CD14-positive monocyte (primary cell): Measurements from ENCODE around the gene AGBL1. TPM values are rescaled to one million over a fixed set of nuclear protein-coding genes. Genes with fewer than 3 reads are reported as not detected.

ENCODE experiments used
- DNase-seq, 3 donors: peaks; one replicate each; pipeline ENCODE4 v3.0.0-alpha.2; 2011 to 2022
- H2AFZ ChIP-seq: 2 replicates; pipeline ENCODE4 v1.6.0; 2012; ENCODE audit warnings: mild to moderate bottlenecking, low read depth, low read length, inconsistent platforms; ENCODE audit not compliant: insufficient read depth, poor library complexity, severe bottlenecking
- H3K27ac ChIP-seq, 2 donors: 1 replicate in 1 of 2; 2 replicates in 1 of 2; pipeline ENCODE4 v1.5.1; 2012 to 2013; ENCODE audit warnings: low read length in 2 of 2, control low read depth in 1 of 2, inconsistent platforms in 1 of 2, low read depth in 1 of 2, mild to moderate bottlenecking in 1 of 2
- H3K27me3 ChIP-seq, 2 donors: one replicate each; pipeline versions ENCODE4 v1.6.0 to v1.6.1; 2011 to 2013; ENCODE audit warnings: low read length in 2 of 2; ENCODE audit not compliant: control insufficient read depth in 2 of 2, insufficient read depth in 2 of 2
- H3K36me3 ChIP-seq, 2 donors: replicated peaks in 1 of 2; 1 replicate in 1 of 2; 2 replicates in 1 of 2; pipeline versions ENCODE4 v1.5.1 to v1.6.1; 2012 to 2013; ENCODE audit warnings: low read length in 2 of 2, control low read depth in 1 of 2, inconsistent platforms in 1 of 2, mild to moderate bottlenecking in 1 of 2; ENCODE audit not compliant: insufficient read depth in 2 of 2, control insufficient read depth in 1 of 2
- H3K4me1 ChIP-seq, 2 donors: 1 replicate in 1 of 2; 2 replicates in 1 of 2; pipeline versions ENCODE4 v1.5.1 to v1.6.1; 2012 to 2013; ENCODE audit warnings: low read length in 2 of 2, control low read depth in 1 of 2, inconsistent platforms in 1 of 2, mild to moderate bottlenecking in 1 of 2, moderate library complexity in 1 of 2; ENCODE audit not compliant: insufficient read depth in 2 of 2, control insufficient read depth in 1 of 2
- H3K4me2 ChIP-seq: replicated peaks from 2 replicates; pipeline ENCODE3; 2012; ENCODE audit warnings: low read length, moderate library complexity, mild to moderate bottlenecking; ENCODE audit not compliant: poor library complexity, severe bottlenecking; ENCODE audit errors: extremely low read depth
- H3K4me3 ChIP-seq, 3 experiments: fragments of 200-600 bp in 1 of 3; sonication (generic) in 1 of 3; replicated peaks in 1 of 3; 1 replicate in 2 of 3; 2 replicates in 1 of 3; pipeline ENCODE4 v1.5.1; 2011 to 2013; ENCODE audit warnings: low read length in 3 of 3, mild to moderate bottlenecking in 3 of 3, control low read depth in 2 of 3, low read depth in 2 of 3, inconsistent platforms in 1 of 3, moderate library complexity in 1 of 3
- H3K79me2 ChIP-seq: 2 replicates; pipeline ENCODE4 v1.6.0; 2012; ENCODE audit warnings: mild to moderate bottlenecking, control low read depth, inconsistent platforms, low read length, moderate library complexity; ENCODE audit not compliant: insufficient read depth
- H3K9ac ChIP-seq: 2 replicates; pipeline ENCODE4 v1.6.0; 2017; ENCODE audit warnings: low read length, mild to moderate bottlenecking; ENCODE audit not compliant: insufficient read depth, poor library complexity, severe bottlenecking
- H3K9me3 ChIP-seq, 2 donors: replicated peaks in 1 of 2; 1 replicate in 1 of 2; 2 replicates in 1 of 2; pipeline versions ENCODE4 v1.5.1 to v1.6.1; 2012 to 2013; ENCODE audit warnings: low read length in 2 of 2, control low read depth in 1 of 2; ENCODE audit not compliant: control insufficient read depth in 1 of 2, insufficient read depth in 1 of 2
- H4K20me1 ChIP-seq: 2 replicates; pipeline ENCODE4 v1.6.0; 2012; ENCODE audit warnings: mild to moderate bottlenecking, low read length, control low read depth, moderate library complexity; ENCODE audit not compliant: insufficient read depth
- H3K27ac Mint-ChIP-seq, 7 donors: one replicate each; pipeline ENCODE4 v1.8.0; 2020; ENCODE audit warnings: mild to moderate bottlenecking in 7 of 7, mixed read lengths in 7 of 7, moderate library complexity in 6 of 7, inconsistent platforms in 2 of 7
- H3K27me3 Mint-ChIP-seq, 3 donors: one replicate each; pipeline ENCODE4 v1.8.0; 2021 to 2022; ENCODE audit warnings: low read depth in 3 of 3, mild to moderate bottlenecking in 3 of 3, mixed read lengths in 3 of 3, moderate library complexity in 3 of 3, inconsistent platforms in 1 of 3
- H3K36me3 Mint-ChIP-seq, 2 donors: one replicate each; pipeline ENCODE4 v1.8.0; 2020; ENCODE audit warnings: mixed read lengths in 2 of 2, inconsistent platforms in 1 of 2, mild to moderate bottlenecking in 1 of 2
- H3K4me1 Mint-ChIP-seq: one replicate; pipeline ENCODE4 v1.8.0; 2020; ENCODE audit warnings: mild to moderate bottlenecking, mixed read lengths
- H3K4me3 Mint-ChIP-seq, 2 donors: one replicate each; pipeline ENCODE4 v1.8.0; 2020; ENCODE audit warnings: mild to moderate bottlenecking in 2 of 2, mixed read lengths in 2 of 2, moderate library complexity in 1 of 2
- H3K9me3 Mint-ChIP-seq, 7 donors: one replicate each; pipeline ENCODE4 v1.8.0; 2020 to 2022; ENCODE audit warnings: mixed read lengths in 7 of 7, mild to moderate bottlenecking in 6 of 7, moderate library complexity in 6 of 7, inconsistent platforms in 2 of 7
- CTCF ChIP-seq: fragments of 200-600 bp; IDR thresholded peaks from one replicate; pipeline ENCODE4 v1.8.0; 2022; ENCODE audit warnings: antibody characterized with exemption, mild to moderate bottlenecking
- WGBS: methylation state at CpG from one replicate; pipeline ENCODE4 v1.1.5; 2013; ENCODE audit warnings: missing lambda C conversion rate; ENCODE audit not compliant: insufficient coverage; 5-methylcytosine and 5-hydroxymethylcytosine counted together
- intact Hi-C, 2 donors: fragments of 100-400 bp; cut with micrococcal nuclease; formaldehyde crosslinking; loops; one replicate each; pipeline versions ENCODE4 v1.15.0 to v1.15.1; 2023
- polyA plus RNA-seq, 3 donors: library from polyadenylated mRNA; depleted of rRNA in 1 of 3; unstranded in 2 of 3; stranded (reverse) in 1 of 3; fragments of 300-500 nt in 2 of 3; fragments of >200 nt in 1 of 3; fragmentation: Illumina TruSeq in 2 of 3; gene quantifications; 1 replicate in 2 of 3; 2 replicates in 1 of 3; pipeline ENCODE4 v1.2.3, GENCODE V29; 2012 to 2021

Gene AGBL1
- polyA plus RNA-seq, 3 donors: not detected

- TF ChIP-seq CTCF: no peak
- no peaks in the 10 kb centered on the region for H3K36me3 Mint-ChIP-seq
- Histone ChIP-seq H3K27ac (no peak overlapping the region), H3K9me3 (no peaks in the 10 kb centered on the region), H3K4me1 (no peaks in the 10 kb centered on the region), H2AFZ (no peak overlapping the region), H3K4me3 (no peak overlapping the region), H3K9ac (no peak overlapping the region), H3K36me3 (no peaks in the 10 kb centered on the region), H3K27me3 (no peaks in the 10 kb centered on the region), H3K4me2 (no peak overlapping the region), H4K20me1 (no peaks in the 10 kb centered on the region), H3K79me2 (no peaks in the 10 kb centered on the region)
- intact Hi-C loops: no loop called here
- no peak overlapping the region for H3K4me3 Mint-ChIP-seq
- DNase-seq: no peak
- H3K9me3 Mint-ChIP-seq: peaks cover 0 to 5% (median 0%) of the 10 kb centered on the region in 7 donors
- H3K27me3 Mint-ChIP-seq: peaks cover 0 to 1% (median 0%) of the 10 kb centered on the region in 3 donors
- WGBS: 95% methylated on average over 11 of the region's 15 CpGs
- H3K27ac Mint-ChIP-seq: no peak overlapping the region
- H3K4me1 Mint-ChIP-seq: no peaks in the 10 kb centered on the region
Observed at GRCh38 chr15:86247249-86247955, 167.7 kb downstream of the AGBL1 start.

GRCh38 chr15:86255247-86255646 lies 175.6 kb downstream of the AGBL1 start:
- no peak for TF ChIP-seq CTCF
- DNase-seq: no peak
- no peaks in the 10 kb centered on the region for H3K27me3 ChIP-seq
- Mint-ChIP-seq H3K9me3 (peaks cover 0 to 6% (median 3%) of the 10 kb centered on the region in 7 donors), H3K36me3 (no peaks in the 10 kb centered on the region), H3K27me3 (peaks cover 0 to 6% (median 2%) of the 10 kb centered on the region in 3 donors), H3K4me3 (no peak overlapping the region), H3K4me1 (no peaks in the 10 kb centered on the region), H3K27ac (no peak overlapping the region)
- no peaks in the 10 kb centered on the region for H3K79me2 ChIP-seq
- H2AFZ ChIP-seq: no peak overlapping the region
- no peaks in the 10 kb centered on the region for H4K20me1 ChIP-seq
- H3K27ac ChIP-seq: no peak overlapping the region
- no peaks in the 10 kb centered on the region for H3K36me3 ChIP-seq
- intact Hi-C loops: no loop called here
- H3K9ac ChIP-seq: no peak overlapping the region
- no peak overlapping the region for H3K4me3 ChIP-seq
- WGBS: no CpG with 5 or more reads among the region's 2 CpGs
- H3K4me1 ChIP-seq: no peaks in the 10 kb centered on the region
- H3K9me3 ChIP-seq: no peaks in the 10 kb centered on the region
- H3K4me2 ChIP-seq: no peak overlapping the region
